ENCODE data around the gene SPP1. TPM values are rescaled to one million over a fixed set of nuclear protein-coding genes. Genes with fewer than 3 reads are reported as not detected.

Gene SPP1
- not detected in 2 replicates for total RNA-seq

DNA sequence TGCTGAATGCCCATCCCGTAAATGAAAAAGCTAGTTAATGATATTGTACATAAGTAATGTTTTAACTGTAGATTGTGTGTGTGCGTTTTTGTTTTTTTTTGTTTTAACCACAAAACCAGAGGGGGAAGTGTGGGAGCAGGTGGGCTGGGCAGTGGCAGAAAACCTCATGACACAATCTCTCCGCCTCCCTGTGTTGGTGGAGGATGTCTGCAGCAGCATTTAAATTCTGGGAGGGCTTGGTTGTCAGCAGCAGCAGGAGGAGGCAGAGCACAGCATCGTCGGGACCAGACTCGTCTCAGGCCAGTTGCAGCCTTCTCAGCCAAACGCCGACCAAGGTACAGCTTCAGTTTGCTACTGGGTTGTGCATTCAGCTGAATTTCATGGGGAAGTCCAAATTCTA lies at the start of gene SPP1:
SPP1 (plus strand) TSS at position 249 of the 400 bp plus-strand sequence. CDS start 1,182 bp downstream, outside the sequence.

DNA sequence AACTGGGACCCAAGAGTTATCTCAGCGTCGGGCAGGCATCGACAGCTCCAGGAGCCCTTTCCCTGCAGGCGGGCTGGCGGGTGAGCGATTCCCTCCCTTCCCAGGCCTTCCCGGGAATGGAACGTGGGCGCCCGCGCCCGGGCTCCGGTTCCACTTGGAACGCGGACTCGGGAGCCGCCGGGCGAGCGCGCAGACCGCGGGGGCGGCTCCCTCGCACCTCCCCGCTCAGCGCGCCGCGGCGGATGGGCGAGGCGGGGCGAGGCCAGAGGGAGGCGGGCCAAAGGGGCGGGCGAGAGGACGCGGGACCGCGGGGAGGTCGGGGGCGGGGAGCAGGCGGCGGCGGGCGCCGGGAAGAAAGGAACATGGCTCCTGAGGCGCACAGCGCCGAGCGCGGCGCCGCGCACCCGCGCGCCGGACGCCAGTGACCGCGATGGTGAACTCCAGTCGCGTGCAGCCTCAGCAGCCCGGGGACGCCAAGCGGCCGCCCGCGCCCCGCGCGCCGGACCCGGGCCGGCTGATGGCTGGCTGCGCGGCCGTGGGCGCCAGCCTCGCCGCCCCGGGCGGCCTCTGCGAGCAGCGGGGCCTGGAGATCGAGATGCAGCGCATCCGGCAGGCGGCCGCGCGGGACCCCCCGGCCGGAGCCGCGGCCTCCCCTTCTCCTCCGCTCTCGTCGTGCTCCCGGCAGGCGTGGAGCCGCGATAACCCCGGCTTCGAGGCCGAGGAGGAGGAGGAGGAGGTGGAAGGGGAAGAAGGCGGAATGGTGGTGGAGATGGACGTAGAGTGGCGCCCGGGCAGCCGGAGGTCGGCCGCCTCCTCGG lies 32.0 kb downstream of the SPP1 start, which contains the start of gene PKD2:
PKD2 (plus strand) TSS at position 332 of the 818 bp plus-strand sequence; CDS start at position 431, 99 bp downstream.

Small RNAs within 50 kb of the gene (small RNA-seq; reads per million reads assigned to genes)
- gene RNU1-36P: 0.21 reads per million

Other genes with a start within 250 kb of the SPP1 start
- not detected in 2 replicates for gene IBSP, start 176.2 kb upstream of the SPP1 start, total RNA-seq
- not detected in 2 replicates for gene MEPE, start 142.7 kb upstream of the SPP1 start, total RNA-seq
- 37.0 and 43.1 TPM in 2 replicates for gene PKD2, start 31.9 kb downstream of the SPP1 start, total RNA-seq
- 7.0 and 10.1 TPM in 2 replicates for gene ABCG2, start 182.9 kb downstream of the SPP1 start, total RNA-seq

Measured in thoracic aorta endothelial cell (primary cell).